Superior temporal gyrus (tissue), 1 donor: Measurements from ENCODE around the gene SYNE1.

Source experiments
- DNase-seq: peaks from one replicate; pipeline ENCODE4 v3.0.0-alpha.2; 2016; ENCODE audit errors: extremely low spot score

SYNE1 gene

GRCh38 chr6:152184917-152185574, 452.1 kb downstream of the SYNE1 start:
- DNase-seq, result no peak

- DNase-seq, result no peak
Measured at GRCh38 chr6:152184573-152184916, 452.6 kb downstream of the SYNE1 start.

- no peak for DNase-seq
Measured at GRCh38 chr6:152180601-152181000, 456.6 kb downstream of the SYNE1 start.

GRCh38 chr6:152176268-152176667, 460.9 kb downstream of the SYNE1 start:
- no peak for DNase-seq

GRCh38 chr6:152173957-152174356, 463.2 kb downstream of the SYNE1 start:
- DNase-seq, result no peak

- no peak for DNase-seq
Measured at GRCh38 chr6:152173321-152173720, 463.8 kb downstream of the SYNE1 start.

GRCh38 chr6:152170702-152171667, 466.2 kb downstream of the SYNE1 start:
- DNase-seq, result no peak

GRCh38 chr6:152170313-152170701, 466.9 kb downstream of the SYNE1 start:
- no peak for DNase-seq

- DNase-seq, result no peak
Measured at GRCh38 chr6:152167641-152168603, 469.2 kb downstream of the SYNE1 start.

GRCh38 chr6:152166897-152167296, 470.3 kb downstream of the SYNE1 start:
- DNase-seq, result no peak

- DNase-seq, result no peak
Measured at GRCh38 chr6:152166497-152166896, 470.7 kb downstream of the SYNE1 start.

GRCh38 chr6:152164957-152165356, 472.2 kb downstream of the SYNE1 start:
- DNase-seq, result no peak

GRCh38 chr6:152161501-152161900, 475.7 kb downstream of the SYNE1 start:
- DNase-seq, result no peak

GRCh38 chr6:152160346-152160745, 476.8 kb downstream of the SYNE1 start:
- no peak for DNase-seq

GRCh38 chr6:152155792-152156191, 481.4 kb downstream of the SYNE1 start:
- DNase-seq, result no peak

GRCh38 chr6:152154559-152155356, 482.4 kb downstream of the SYNE1 start:
- no peak for DNase-seq

GRCh38 chr6:152151920-152152319, 485.2 kb downstream of the SYNE1 start:
- no peak for DNase-seq

- DNase-seq, result no peak
Measured at GRCh38 chr6:152150196-152150595, 487.0 kb downstream of the SYNE1 start.

GRCh38 chr6:152148412-152148811, 488.8 kb downstream of the SYNE1 start:
- DNase-seq, result no peak

- no peak for DNase-seq
Measured at GRCh38 chr6:152147269-152147668, 489.9 kb downstream of the SYNE1 start.

- DNase-seq, result no peak
Measured at GRCh38 chr6:152146385-152146784, 490.8 kb downstream of the SYNE1 start.
